22Rv1 (cell line): Measurements from ENCODE around the gene GPLD1.

Experiments used
- ZFX ChIP-seq: fragments of 450-650 bp; IDR thresholded peaks from 2 replicates; pipeline ENCODE4 v1.6.1; 2017; ENCODE audit warnings: antibody characterized with exemption, borderline replicate concordance
- TF ChIP-seq, protein P1 (sequence below): fragments of 450-650 bp; IDR thresholded peaks from 2 replicates; pipeline ENCODE4 v1.5.1; 2017; ENCODE audit warnings: mild to moderate bottlenecking

GRCh38 chr6:24401458-24401857 is 87.9 kb downstream of the GPLD1 start:
- TF ChIP-seq, protein P1, sequence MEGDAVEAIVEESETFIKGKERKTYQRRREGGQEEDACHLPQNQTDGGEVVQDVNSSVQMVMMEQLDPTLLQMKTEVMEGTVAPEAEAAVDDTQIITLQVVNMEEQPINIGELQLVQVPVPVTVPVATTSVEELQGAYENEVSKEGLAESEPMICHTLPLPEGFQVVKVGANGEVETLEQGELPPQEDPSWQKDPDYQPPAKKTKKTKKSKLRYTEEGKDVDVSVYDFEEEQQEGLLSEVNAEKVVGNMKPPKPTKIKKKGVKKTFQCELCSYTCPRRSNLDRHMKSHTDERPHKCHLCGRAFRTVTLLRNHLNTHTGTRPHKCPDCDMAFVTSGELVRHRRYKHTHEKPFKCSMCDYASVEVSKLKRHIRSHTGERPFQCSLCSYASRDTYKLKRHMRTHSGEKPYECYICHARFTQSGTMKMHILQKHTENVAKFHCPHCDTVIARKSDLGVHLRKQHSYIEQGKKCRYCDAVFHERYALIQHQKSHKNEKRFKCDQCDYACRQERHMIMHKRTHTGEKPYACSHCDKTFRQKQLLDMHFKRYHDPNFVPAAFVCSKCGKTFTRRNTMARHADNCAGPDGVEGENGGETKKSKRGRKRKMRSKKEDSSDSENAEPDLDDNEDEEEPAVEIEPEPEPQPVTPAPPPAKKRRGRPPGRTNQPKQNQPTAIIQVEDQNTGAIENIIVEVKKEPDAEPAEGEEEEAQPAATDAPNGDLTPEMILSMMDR, result no peak
- no peak for TF ChIP-seq ZFX
